ENCODE results near the gene FANCG.
A peak's percentile ranks its signal among the peaks of the same experiment; 100 is the strongest.

Gene FANCG

DNA sequence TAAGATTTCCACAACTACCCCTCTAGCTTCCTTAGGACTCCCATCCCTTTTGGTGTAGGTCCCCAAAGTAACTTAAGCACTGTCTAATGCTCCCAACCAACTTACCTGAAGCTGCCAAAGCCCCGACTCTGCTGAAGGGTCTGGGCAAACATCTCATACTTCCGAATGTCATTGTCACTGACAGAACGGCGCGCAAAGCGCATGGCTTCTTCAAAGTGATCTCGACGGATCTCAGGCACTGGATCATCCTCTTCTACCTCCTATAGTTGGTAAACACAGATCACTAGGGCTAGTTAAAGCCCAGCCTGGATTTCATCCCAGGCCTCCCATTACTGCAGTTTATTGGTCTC is 22.5 kb downstream of the FANCG start:
- no peak for DNase-seq

DNA sequence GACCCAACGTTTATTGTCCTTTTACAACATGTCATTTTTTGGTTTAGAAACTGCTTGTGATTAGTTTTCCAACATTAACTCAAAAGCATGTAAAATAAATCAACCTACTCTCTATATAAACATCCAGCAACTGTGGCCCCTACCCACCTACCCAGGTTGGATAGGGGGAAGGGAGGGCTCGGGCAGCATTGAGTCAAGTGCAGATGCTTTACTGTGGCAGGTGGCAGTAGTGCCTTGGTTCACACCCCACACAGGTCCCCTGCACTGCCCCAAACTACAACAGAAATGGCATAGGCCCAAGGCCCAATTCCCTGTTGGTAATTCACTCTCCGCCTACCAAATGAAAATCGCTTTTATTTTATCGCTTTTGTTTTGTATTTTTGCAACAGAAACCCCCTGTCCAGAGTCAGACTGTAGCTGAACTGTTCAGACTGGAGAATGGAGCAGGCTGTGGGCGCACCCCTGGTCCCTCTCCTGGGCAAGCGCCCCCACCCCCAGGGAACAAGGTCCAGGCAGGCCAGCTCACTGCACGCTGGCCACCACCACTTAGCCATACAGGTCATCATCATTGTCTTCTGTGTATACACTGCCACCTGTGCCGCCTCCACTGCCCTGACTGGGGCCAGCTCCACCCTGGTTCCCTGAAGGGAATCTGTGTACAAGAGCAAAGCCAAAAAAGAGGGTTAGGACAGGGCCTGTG is 23.0 kb downstream of the FANCG start:
- no peak for DNase-seq

- no peak for DNase-seq
These were observed 24.7 kb downstream of the FANCG start for GRCh38 chr9:35054871-35055644.

DNA sequence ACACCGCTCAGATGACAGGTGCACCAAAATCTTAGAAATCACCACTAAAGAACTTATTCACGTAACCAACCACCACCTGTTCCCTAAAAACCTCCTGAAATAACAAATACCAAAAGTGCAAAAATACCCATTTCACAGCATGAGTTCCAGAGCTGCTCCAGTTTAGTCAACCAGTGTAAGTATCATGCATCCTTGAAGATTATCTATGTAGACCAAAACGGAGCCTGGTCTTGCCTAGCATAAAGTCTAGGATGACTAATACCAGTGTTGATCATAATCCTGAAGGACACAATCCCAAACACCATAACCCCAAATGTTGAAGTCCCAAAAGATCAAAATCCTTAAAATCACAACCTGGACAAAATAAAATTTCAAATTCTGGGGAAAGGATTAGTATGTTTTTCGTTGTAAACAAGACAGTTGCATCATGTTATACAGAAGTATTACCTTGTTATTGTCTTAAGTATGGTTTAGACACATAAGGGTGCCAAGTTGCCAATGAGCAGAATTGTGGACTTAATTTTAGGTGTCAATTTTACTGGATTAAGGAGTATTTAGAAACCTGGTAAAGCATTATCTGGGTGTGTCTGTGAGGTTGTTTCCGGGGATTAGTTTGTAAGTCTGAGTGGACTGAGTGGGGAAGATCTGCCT is 25.4 kb downstream of the FANCG start:
- DNase-seq, result no peak

- DNase-seq, result peak; percentile 53
These were observed 28.4 kb downstream of the FANCG start for GRCh38 chr9:35051069-35051967.

DNA sequence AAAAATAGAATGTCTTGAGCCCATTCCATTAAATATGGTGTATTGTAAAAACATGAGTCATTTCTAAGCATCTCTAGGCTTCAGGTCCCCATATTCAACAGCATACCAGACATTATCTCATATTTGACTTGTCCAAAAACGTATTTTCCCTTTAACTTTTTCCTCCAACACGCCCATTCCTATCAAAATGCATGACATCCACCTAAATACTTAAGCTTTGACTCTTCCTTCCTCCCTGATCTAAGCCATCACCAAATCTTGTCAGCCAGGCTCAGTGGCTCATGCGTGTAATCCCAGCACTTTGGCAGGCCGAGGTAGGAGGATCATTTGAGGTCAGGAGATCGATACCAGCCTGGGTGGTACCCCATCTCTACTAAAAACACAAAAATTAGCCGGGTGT is 31.2 kb downstream of the FANCG start:
- DNase-seq, result no peak

GRCh38 chr9:35044071-35044470 is 35.7 kb downstream of the FANCG start:
- no peak for DNase-seq

GRCh38 chr9:35042891-35043545 is 36.7 kb downstream of the FANCG start:
- no peak for DNase-seq

GRCh38 chr9:35042081-35042604 is 37.6 kb downstream of the FANCG start:
- no peak for DNase-seq

DNA sequence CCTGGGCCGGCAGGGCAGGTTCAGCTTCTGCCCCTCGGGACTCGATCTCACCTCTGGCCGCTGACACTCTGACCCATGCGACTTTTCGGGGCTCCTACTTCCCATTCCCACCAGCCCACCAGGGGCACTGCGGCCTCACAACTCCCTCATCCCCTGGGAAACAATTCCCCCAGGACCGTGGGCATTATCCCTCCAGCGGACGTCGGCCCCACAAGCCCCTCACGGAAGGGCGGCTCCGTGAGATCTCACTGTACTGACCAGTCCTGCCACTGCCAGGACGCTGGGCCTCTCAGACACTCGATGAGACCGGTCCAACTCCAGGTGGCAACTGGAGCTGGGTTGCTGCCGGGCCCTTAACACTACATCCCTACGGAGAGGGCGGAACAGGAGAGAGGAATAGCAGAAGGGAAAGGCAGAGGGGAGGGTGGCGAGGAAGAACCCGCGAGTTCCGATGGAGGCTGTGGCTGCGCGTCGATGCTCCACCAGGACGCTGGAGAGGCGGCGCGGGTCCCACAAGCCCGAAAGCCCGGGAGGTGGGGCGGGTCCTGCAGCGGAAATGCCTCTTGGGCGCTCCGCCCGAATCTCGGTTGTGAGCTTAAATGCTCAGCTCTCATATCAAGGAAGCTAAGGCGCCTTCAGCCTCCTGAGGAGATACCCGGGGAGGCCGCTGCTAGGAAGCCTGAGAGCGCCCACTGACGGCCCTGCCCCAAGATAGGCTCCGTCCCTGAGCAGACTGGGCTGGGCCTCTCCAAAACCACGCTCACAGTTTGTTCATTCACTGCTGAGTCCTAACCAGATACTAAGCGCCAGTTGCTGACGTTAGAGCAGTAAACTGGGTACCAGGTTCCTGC is 43.7 kb downstream of the FANCG start:
- peak; percentile 49 for DNase-seq

DNA sequence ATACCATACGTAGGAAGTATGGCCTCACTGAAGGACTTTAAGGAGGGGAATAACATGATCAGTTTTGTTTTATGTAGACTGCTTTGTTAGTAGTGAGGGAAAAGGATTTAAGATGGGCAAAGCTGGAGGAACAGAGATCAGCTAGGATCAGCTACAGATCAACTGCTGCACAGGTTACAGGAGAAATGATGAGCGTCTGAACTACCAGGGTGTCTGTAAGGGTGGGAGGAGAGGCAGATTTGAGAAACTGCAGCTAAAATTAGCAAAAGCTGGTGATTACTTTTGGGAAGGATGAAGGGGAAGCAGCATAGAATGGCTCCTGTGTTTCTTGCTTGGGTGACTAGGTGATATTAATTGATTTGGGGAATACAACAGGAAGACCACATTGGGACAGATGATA is 46.6 kb downstream of the FANCG start:
- no peak for DNase-seq

GRCh38 chr9:35029852-35030251 is 49.9 kb downstream of the FANCG start:
- DNase-seq, result no peak

- DNase-seq, result no peak
These were observed 50.5 kb downstream of the FANCG start for GRCh38 chr9:35029241-35029640.

GRCh38 chr9:35028341-35028740 is 51.4 kb downstream of the FANCG start:
- DNase-seq, result no peak

GRCh38 chr9:35027860-35028259 is 51.9 kb downstream of the FANCG start:
- DNase-seq, result no peak

DNA sequence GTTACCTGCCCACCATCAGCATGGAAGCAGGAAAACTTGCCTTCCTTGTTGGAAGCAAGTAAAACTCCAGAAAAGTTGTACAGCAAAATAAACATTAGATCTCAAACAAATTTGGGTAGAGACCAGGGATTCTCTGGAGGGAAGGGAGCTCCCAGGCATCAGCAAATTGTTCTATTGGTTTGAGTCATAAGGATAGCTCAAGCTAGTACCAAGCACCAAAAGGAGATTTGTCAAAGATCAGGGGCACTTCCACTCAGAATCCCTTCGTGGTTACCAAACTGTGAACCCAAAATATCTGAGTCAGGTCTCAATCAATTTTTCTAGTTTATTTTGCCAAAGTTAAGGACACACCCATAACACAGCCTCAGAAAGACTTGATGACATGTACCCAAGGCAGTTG is 52.4 kb downstream of the FANCG start:
- DNase-seq, result no peak

DNA sequence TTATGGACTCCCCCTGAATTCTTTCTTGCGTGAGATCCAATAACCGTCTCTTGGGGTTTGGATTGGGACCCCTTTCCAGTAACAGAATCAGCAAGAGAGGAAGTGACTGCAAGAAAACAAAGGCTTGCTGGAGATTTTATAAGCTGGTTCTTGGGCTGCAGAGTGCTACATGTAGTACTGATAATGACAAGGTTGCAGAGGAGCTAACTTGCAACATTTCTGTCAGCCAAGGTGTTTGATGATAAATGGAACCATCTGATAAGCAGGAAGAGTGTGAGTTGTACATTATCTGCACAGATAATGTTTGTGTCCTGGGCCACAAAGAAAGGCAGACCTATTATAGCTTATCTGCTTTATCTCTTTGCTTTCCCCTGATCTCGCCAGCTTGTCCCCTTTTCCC is 53.1 kb downstream of the FANCG start:
- DNase-seq, result no peak

Measured in activated naive CD4-positive, alpha-beta T cell treated with anti-CD3 and anti-CD28 coated beads, Interleukin-2, amount 50 U/mL, for 16 hours (primary cell).